ENCODE measurements around the gene PRR14.
"Not testable (repeated sequence)": the region's sequence is repeated elsewhere in the genome, so short reads cannot be mapped to it uniquely, and the experiment has no call there.

The PRR14 gene

DNA sequence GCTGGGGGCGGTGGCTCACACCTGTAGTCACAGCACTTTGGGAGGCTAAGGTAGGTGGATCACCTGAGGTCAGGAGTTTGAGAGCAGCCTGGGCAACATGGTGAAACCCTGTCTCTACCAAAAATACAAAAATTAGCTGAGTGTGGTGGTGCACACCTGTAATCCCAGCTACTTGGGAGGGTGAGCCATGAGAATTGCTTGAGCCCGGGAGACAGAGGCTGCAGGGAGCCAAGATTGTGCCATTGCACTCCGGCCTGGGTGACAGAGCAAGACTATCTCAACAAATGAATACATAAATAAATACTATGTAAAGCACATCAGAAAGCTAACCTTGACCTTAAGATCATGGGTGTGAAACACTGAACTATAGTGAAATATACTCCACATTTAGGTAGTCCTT lies 45.9 kb downstream of the PRR14 start:
- DNase-seq, result not testable (repeated sequence)

DNA sequence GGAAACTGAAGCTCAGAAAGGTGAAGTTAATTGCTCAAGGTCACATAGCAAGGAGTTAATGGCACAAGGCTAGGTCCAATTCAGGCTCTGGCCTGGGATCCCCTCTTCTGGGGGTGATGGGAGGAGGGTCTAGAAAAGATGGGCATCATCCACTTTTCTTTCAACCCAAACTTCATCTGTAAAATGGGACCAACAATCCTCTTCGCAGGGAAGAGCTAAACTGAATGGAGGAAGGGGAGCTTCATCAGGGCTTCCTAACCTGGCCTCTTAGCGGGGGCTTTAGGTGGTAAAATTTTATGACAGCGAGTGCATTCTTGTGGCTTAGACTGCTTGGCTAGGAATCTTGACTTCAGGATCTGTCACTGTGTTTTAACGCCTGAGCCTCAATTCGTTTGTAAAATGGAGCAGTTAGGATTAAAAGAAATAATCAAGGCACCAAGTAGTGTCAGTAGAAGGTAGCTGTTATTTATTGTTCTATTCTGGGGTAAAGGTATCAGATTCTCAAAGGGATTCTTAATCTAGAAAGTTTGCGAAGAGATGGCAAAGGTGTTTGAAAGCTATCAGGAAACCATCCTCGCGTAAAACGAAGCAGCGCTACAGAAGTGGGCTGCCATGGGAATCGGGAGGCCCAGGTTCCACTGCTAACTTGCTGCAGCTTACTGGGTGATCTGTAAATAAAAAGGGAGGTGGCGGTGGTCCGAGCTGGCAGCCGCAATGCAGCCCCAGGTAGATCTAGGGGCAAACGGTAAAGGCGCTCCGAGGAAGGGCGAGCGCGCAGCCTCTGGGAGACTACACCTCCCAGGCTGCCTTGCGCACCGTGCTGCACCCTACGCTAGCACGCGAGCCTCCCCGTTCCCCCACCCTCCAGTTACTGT lies 46.7 kb downstream of the PRR14 start:
- DNase-seq, result peak in 1 of 2 experiments; percentile 98

DNA sequence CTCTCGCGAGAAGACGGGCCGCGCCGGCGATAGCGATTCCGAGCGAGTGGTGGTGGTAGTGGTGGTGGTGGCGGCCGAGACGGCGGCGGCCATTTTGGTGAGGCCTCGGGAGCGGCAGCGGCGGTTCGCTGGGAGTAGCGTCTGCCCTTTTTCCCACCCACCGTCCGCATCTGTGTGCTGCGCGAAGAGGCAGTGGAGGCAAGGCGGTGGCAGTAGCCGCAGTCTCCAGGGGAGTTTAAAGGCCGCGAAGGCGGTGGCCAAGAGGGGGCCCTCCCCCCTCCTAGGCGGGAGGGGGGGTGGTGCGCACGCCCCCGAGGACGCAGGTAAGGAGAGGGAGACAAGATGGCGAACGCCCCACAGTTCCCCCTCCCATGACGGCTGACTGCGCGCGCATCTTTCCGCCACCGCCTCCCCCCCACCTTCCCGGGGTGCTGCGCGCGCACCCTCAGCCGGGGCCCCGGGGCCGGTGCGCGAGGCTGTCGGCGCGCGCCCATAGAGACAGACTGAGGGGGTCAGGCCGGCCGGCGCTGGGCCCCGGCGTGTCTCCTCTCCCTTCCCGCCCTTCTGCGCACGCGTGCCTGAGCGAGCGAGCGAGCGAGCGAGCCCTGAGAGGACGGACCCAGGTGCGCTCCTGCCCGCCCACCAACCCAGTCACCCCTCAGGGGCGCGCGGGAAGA lies 47.5 kb downstream of the PRR14 start:
- peak; percentile 87 to 98 for DNase-seq

DNA sequence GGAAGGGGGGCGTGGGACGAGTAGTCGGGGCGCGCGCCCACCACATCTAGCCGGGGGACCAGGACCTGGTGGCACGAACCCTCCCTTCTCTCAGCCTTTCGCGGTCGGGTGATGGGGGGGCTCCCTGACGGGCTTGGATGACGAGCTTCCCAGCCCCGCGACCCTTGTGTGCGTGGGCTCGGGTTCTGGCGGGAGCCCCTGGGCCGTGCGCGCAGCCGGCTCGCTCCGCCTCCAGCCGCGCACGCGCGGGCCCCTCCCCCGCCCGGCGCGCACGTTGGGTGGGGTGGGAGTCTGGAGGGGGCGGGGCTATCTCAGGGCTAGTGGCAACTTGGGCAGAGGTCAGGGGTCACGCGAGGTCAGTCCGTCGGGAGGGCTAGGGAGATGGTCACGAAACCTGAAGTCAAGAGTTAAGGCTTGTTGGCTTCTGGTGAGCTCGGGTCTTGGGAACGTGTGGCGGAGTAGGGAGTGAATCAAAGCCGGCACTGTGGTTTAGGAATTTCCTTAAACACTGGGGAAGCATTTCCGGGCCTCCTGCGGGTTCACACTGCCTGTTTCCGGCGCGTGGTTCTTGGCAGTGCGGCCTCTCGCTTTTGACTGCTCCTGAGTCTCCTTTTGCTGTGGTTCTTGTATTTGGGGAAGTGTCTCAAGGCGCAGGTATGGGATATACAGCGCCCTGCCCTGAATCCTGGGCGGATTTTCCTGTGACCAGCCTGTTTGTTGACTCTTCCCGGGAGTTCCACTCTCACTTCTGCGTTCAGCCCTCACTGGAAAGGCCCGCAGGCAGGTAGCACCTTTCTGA lies 48.3 kb downstream of the PRR14 start, which contains the start of gene SRCAP:
Gene SRCAP (plus strand): TSS at position 356 of the 799 bp plus-strand sequence. CDS start 1,654 bp downstream, outside the sequence.
- DNase-seq, result peak; percentile 74 to 83

DNA sequence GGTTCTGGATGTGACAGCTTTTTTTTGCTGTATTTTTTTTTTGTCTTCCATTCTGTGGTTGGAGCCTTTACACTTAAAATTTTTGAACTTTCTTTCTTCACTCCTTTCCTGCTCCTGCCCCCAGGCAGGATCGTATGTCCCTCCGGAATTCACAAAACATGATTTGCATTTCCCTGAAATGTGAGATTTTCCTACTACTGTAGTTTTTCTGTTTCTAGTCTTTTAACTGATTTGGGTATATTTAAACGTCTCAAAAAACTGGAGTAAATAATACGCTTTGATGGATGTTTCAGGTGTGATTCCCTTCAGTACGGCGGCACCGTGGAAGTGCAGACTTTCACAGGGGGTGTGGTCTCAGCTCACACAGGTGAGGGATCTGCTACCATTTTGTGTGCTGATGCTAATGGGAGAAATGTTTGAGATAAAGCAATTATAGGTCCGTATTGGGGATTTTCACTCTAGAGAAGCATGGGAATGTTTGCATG lies 48.9 kb downstream of the PRR14 start:
- no peak for DNase-seq

DNA sequence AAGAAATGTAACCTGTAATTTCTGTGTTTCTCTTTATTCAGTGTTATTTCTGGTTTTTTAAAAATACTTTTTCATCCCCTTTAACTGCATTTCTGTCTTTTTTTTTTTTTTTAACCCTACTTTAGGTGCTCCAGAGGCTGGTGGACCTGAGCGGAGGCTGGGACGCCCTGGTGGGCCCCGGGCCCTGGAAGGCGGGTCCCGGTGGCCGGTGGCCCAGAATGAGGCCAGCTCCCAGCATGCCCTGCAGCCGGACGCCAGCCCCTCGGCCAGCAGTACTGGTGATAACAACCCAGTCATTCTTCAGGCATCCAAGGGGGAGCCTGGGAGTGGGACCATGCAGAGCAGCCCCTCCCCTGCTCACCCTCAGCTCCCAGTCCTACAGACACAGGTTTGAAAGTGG lies 49.7 kb downstream of the PRR14 start:
- no peak for DNase-seq

DNA sequence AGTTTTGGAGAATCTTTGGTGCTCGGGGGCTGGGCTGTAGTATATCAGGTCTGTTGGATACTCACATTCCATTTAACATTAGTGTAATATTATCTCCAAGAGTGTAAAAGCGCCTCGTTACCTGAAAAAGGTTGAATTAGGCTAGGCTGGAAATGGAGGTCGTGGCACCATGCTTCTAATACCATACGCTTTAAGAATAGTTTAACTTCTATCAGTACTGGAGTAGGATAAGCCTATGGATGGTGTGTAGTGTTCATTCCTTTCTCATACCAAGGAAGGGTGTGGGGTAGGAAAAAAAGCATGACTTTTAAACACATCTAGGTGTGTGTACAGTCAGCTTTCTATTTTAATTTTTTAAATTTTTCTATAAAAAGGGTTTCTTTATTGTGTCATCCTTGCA lies 50.2 kb downstream of the PRR14 start:
- DNase-seq, result no peak

DNA sequence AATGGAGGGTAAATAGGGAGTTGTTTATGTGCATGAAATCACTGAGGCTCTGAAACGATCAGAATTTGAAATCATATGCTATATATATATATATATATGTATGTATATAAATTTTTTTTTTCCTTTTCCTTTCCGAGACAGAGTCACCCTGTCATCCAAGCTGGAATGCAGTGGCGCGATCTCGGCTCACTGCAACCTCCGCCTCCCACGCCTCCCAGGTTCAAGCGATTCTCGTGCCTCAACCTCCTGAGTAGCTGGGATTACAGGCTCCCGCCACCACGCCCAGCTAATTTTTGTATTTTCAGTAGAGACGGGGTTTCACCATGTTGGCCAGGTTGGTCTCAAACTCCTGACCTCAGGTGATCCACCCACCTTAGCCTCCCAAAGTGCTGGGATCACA lies 52.3 kb downstream of the PRR14 start:
- DNase-seq, result not testable (repeated sequence)

DNA sequence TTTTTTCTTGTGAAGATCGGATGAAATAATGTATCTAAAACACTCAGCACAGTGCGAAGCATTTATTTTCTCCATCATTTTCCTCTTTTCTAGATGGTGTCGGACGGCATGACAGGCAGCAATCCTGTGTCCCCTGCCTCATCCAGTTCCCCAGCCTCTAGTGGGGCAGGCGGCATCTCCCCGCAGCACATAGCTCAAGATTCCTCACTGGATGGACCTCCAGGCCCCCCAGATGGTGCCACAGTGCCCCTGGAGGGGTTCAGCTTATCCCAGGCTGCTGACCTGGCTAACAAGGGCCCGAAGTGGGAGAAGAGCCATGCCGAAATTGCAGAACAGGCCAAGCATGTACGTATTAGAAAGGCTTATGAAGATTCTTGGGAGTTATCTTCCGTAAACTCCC lies 53.2 kb downstream of the PRR14 start:
- DNase-seq, result no peak

All from SHP77 (cell line).